A673 (cell line): ENCODE data around the gene IQCK. TPM values are rescaled to one million over a fixed set of nuclear protein-coding genes. Genes with fewer than 3 reads are reported as not detected.
A peak's percentile ranks its signal among the peaks of the same experiment; 100 is the strongest.
"Not testable (repeated sequence)": the region's sequence is repeated elsewhere in the genome, so short reads cannot be mapped to it uniquely, and the experiment has no call there.

Experiments used
- BruUV-seq: library from RNA; stranded (reverse); fragments of 400-500 nt; replicated peaks from 2 replicates; lab custom pipeline; 2021; lab: Mats Ljungman, UMichigan
- CTCF ChIA-PET: fragments of 300-600 bp; sonication (Branson Sonifier 250); formaldehyde crosslinking; loops from one replicate; lab custom pipeline; 2022; ENCODE audit warnings: antibody characterized with exemption; lab: Charles Lee
- POLR2A ChIA-PET: fragments of 300-600 bp; sonication (Branson Sonifier 250); formaldehyde crosslinking; loops from one replicate; lab custom pipeline; 2022; ENCODE audit warnings: antibody characterized with exemption; ENCODE audit not compliant: low non-redundant PET; lab: Charles Lee
- DNase-seq: peaks from one replicate; pipeline ENCODE4 v3.0.0-alpha.2; 2015; ENCODE audit warnings: low spot score
- H3K27ac ChIP-seq: fragments of 200-600 bp; sonication (generic); 2 replicates; pipeline ENCODE4 v1.5.1; 2016; ENCODE audit warnings: mixed run types, low read depth, mild to moderate bottlenecking, mixed read lengths, antibody characterized with exemption, low read length; ENCODE audit not compliant: poor library complexity, severe bottlenecking
- H3K27me3 ChIP-seq: fragments of 200-600 bp; sonication (generic); replicated peaks from 2 replicates; pipeline ENCODE4 v1.6.1; 2017; ENCODE audit warnings: mixed run types, low read depth, mild to moderate bottlenecking, mixed read lengths, antibody characterized with exemption, low read length; ENCODE audit not compliant: insufficient read depth, poor library complexity
- H3K36me3 ChIP-seq: fragments of 200-600 bp; sonication (generic); 2 replicates; pipeline ENCODE4 v1.6.1; 2016; ENCODE audit warnings: mixed run types, mild to moderate bottlenecking, mixed read lengths, antibody characterized with exemption, low read length; ENCODE audit not compliant: insufficient read depth, poor library complexity, severe bottlenecking
- H3K4me1 ChIP-seq: fragments of 200-600 bp; sonication (generic); 2 replicates; pipeline ENCODE4 v1.6.1; 2017; ENCODE audit warnings: mixed run types, mild to moderate bottlenecking, mixed read lengths, antibody characterized with exemption, low read length; ENCODE audit not compliant: insufficient read depth, poor library complexity, severe bottlenecking
- H3K4me3 ChIP-seq: fragments of 200-600 bp; sonication (generic); 2 replicates; pipeline ENCODE4 v1.5.1; 2016; ENCODE audit warnings: low read depth, mixed run types, mild to moderate bottlenecking, mixed read lengths, low read length; ENCODE audit not compliant: poor library complexity, severe bottlenecking
- H3K9me3 ChIP-seq: fragments of 200-600 bp; sonication (generic); 2 replicates; pipeline ENCODE4 v1.6.1; 2016; ENCODE audit warnings: mixed run types, low read depth, mild to moderate bottlenecking, mixed read lengths, antibody characterized with exemption, low read length; ENCODE audit not compliant: poor library complexity, severe bottlenecking
- CTCF ChIP-seq: fragments of 300-800, 200-600 bp; sonication (generic); conservative IDR thresholded peaks from 2 replicates; pipeline ENCODE4 v1.5.1; 2017; ENCODE audit warnings: low read depth, mild to moderate bottlenecking, antibody characterized with exemption, low read length, moderate library complexity, mixed read lengths
- EZH2 ChIP-seq: fragments of 200-600 bp; sonication (generic); IDR thresholded peaks from 2 replicates; pipeline ENCODE4 v1.6.1; 2017; ENCODE audit warnings: borderline replicate concordance, low read depth, mild to moderate bottlenecking, mixed read lengths, antibody characterized with exemption, low read length; ENCODE audit not compliant: poor library complexity, severe bottlenecking
- intact Hi-C: fragments of 100-400 bp; cut with micrococcal nuclease; formaldehyde crosslinking; loops from one replicate; pipeline ENCODE4 v1.10.0; 2022; ENCODE audit not compliant: unreplicated experiment
- total RNA-seq: library from RNA; stranded (reverse); gene quantifications from 2 replicates; pipeline ENCODE4 v1.2.3, GENCODE V29; 2021

IQCK gene
- total RNA-seq, 1 experiment from 2014 or later, result 11.2 TPM

- Histone ChIP-seq H3K27ac (no peak overlapping the region), H3K4me1 (peaks cover 6% of the 10 kb centered on the region), H3K36me3 (peaks cover 27% of the 10 kb centered on the region), H3K9me3 (no peaks in the 10 kb centered on the region), H3K4me3 (peak overlapping the region; percentile 81), H3K27me3 (no peaks in the 10 kb centered on the region)
- TF ChIP-seq CTCF (no peak), EZH2 (no peak)
- BruUV-seq, result no TSS peak
- CTCF ChIA-PET, result no interaction called here
- no peak for DNase-seq
- intact Hi-C loops, result loop anchor here (2.0 kb wide), 1 partner anchor 19 kb away; no protein-coding TSS in a partner anchor
- POLR2A ChIA-PET, result no interaction called here
Measured at GRCh38 chr16:19716183-19716582, 1.9 kb upstream of the IQCK start.

- Histone ChIP-seq H3K36me3 (peaks cover 24% of the 10 kb centered on the region), H3K4me3 (peak overlapping the region; percentile 81)
- H3K4me1 ChIP-seq, CTCF ChIA-PET, H3K27ac ChIP-seq, BruUV-seq, DNase-seq, H3K27me3 ChIP-seq, POLR2A ChIA-PET, H3K9me3 ChIP-seq: not testable (repeated sequence)
- intact Hi-C loops, result loop anchor here (2.0 kb wide), 1 partner anchor 20 kb away; no protein-coding TSS in a partner anchor
Measured at GRCh38 chr16:19716728-19717127, 1.3 kb upstream of the IQCK start.

GRCh38 chr16:19717314-19717713 lies 757 bp upstream of the IQCK start:
- intact Hi-C loops, result loop anchor here (2.0 kb wide), 1 partner anchor 21 kb away; no protein-coding TSS in a partner anchor
- Histone ChIP-seq H3K27ac (peak overlapping the region; percentile 77), H3K36me3 (peaks cover 20% of the 10 kb centered on the region), H3K27me3 (no peaks in the 10 kb centered on the region), H3K4me3 (peak overlapping the region; percentile 81), H3K4me1 (peaks cover 6% of the 10 kb centered on the region), H3K9me3 (no peaks in the 10 kb centered on the region)
- POLR2A ChIA-PET, result no interaction called here
- peak; percentile 35 for DNase-seq
- no peak for TF ChIP-seq EZH2
- TF ChIP-seq CTCF, result no peak
- CTCF ChIA-PET, result no interaction called here
- BruUV-seq, result TSS peak; percentile 50

- Histone ChIP-seq H3K4me3 (peak overlapping the region; percentile 81), H3K9me3 (no peaks in the 10 kb centered on the region), H3K36me3 (peaks cover 11% of the 10 kb centered on the region), H3K4me1 (peaks cover 12% of the 10 kb centered on the region), H3K27ac (peak overlapping the region; percentile 77), H3K27me3 (no peaks in the 10 kb centered on the region)
- peak; percentile 33 for DNase-seq
- ChIA-PET CTCF (no interaction called here), POLR2A (no interaction called here)
- intact Hi-C loops, result loop anchor here (2.0 kb wide), 1 partner anchor 164 kb away; no protein-coding TSS in a partner anchor
- no peak for TF ChIP-seq EZH2
- TF ChIP-seq CTCF, result no peak
- no TSS peak for BruUV-seq
Measured at GRCh38 chr16:19718624-19718965, 524 bp downstream of the IQCK start.
